ENCODE data around the gene GYPA.
"Not testable (repeated sequence)": the region's sequence is repeated elsewhere in the genome, so short reads cannot be mapped to it uniquely, and the experiment has no call there.

GYPA gene

DNA sequence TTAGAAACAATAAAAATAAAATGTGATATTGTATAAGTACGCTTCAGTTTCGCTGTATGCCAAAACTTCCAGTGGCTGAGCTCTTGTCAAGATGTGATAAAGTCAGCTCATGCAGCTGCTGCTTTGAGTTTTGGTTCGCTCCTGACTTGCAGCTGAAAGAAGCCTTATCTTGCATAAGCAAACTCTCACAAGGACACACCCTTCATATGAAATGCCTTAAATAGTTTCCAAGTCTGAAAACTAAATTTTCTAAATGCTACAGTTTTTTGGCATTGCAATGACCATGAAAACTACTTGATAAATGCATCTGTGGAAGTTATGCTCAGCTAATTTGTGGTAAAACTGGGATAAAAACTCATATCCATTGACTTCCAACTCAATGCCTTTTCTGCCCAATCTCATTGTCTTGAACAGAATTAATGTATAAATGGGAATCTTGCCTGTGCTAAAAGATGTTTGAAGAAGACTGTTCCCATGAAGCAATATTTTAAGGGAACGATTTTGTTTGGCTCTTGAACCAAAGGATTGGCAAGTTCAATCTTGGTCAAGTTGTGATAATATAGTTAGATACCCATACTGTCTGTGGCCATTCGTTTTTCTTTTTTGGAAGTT lies 11.7 kb downstream of the GYPA start:
- DNase-seq (ENCODE audit: low spot score), result not testable (repeated sequence)

DNA sequence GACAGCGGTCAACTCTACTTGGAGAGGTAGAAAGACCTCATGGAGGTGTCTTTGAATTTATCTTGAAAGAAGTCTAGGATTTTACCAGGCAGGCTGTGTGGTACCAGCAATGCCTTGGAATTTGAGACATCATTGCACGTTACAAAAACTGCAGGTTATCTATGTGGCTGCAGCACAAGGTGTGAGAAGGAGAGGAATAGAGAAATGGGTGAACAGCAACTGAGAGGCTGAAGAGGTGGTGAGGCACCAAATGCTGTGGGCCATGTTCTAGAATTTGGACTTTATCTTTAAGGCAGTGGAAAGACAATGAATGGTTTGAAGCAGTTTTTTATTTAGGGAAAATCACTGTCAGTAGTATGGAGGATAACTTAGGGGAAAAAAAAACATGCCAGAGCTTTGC lies 15.4 kb downstream of the GYPA start:
- not testable (repeated sequence) for DNase-seq (ENCODE audit: low spot score)

DNA sequence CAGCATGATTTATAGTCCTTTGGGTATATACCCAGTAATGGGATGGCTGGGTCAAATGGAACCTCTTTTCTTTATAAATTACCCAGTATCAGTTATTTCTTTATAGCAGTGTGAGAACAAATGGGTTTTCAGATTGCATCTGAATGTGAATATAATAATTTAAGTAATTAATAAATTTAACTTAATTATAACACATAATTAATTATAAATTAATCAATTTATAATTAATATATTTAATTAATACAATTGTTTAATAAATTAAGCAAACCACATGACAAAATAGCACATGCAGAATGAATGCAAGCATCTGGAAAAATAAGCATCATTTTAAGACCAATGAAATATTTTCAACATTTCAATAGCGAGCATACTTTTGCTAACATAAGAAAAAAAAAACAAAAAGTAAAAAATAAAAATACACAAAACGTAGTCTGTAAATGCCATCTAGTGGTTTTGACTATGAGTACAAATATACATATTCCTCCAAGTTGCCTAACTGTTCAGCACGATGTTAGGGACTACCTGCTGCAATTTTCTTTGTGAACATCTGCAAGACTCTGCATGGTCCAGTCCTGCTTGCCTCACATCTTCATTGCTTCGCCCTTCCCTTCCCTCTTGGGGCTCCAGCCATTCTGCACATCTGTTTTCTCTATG lies 16.4 kb downstream of the GYPA start:
- DNase-seq (ENCODE audit: low spot score), result not testable (repeated sequence)

DNA sequence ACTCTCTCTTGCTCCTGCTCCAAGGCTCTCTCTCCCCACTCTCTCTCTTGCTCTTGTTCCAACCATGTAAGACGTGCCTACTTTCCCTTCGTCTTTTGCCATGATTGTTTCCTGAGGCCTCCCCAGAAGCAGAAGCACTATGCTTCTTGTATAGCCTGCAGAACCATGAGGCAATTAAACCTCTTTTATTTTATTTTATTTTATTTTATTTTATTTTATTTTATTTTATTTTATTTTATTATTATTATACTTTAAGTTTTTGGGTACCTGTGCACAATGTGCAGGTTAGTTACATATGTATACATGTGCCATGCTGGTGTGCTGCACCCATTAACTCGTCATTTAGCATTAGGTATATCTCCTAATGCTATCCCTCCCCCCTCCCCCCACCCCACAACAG lies 17.2 kb downstream of the GYPA start:
- not testable (repeated sequence) for DNase-seq (ENCODE audit: low spot score)

DNA sequence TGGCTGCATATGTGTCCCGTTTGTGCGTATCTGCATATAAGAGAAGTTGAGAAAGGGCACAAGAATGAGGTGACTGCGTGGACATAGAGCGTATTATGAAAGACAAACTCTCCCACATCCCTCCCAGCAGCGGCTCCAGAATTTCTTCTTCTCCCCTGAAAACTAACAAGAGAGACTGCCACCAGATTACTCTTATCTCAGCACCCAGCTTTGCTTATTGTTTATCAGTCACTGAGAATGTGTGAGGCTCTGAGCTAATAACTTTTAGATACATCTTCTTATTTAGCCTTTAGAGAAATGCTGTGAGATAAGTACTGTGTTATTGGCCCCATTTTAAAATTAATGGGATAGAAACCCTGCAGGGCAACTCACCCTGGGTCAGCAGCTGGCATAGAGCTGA lies 20.8 kb downstream of the GYPA start:
- DNase-seq (ENCODE audit: low spot score), result not testable (repeated sequence)

DNA sequence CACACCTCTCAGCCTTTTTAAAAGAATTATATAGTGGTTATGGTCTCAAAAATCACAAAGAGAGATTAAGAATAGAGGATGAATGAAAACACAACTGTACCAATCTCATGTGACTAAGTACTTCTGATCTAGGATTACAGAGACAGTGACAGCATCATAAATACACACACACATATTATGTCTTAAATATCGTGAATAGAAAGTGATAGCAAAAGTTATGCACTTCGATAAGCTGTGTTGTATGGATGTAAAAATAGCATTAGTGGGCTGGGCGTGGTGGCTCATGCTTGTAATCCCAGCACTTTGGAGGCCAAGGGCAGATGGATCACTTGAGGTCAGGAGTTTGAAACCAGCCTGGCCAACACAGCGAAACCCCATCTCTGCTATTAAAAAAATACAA lies 25.0 kb downstream of the GYPA start:
- DNase-seq (ENCODE audit: low spot score), result no peak

DNA sequence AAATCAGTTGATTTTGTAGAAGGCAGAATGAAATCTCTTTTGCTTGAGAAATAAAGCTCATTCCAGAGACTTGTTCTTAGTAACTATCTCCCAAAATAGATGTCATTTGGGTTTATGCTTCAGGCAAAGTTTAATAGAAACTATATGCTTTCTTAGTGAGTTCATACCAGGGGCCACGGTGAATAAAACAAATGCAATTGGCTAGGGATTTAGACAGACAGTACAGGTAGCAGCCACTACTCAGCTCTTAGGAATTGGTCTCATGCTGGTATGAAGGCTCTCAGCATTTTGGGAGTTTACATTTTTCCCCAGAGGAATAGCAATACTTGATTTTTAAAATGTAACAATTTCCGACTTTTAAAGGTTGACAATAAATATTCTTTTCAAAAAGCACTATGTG lies 27.0 kb downstream of the GYPA start:
- DNase-seq (ENCODE audit: low spot score), result no peak

DNA sequence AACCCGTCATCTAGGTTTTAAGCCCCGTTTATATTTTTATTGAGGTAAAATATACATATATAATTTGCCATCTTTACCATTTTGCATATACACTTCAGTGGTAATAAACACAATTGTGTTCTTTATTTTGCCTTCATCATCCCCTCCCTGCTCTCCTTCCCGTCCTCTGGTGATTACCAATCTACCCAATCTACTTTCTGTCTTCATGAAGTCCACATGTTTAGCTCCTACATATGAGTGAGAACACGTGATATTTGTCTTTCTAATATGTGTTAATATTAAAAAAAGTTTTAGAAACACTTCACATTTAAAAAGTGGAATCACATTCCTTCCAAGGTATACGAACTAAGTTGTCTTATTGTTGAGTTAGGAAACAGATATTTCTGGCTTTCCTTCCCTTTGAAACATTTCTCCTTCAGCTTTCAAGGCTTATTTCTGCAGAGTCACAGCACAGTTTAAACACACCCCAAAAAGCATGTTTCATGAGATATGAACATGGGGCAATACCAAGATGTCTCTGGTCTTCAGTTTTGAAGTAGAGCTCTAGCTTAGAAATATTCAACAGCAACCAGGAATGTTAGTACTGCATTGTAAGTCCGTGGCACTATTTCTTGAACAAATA lies 35.9 kb downstream of the GYPA start:
- DNase-seq (ENCODE audit: low spot score), result no peak

DNA sequence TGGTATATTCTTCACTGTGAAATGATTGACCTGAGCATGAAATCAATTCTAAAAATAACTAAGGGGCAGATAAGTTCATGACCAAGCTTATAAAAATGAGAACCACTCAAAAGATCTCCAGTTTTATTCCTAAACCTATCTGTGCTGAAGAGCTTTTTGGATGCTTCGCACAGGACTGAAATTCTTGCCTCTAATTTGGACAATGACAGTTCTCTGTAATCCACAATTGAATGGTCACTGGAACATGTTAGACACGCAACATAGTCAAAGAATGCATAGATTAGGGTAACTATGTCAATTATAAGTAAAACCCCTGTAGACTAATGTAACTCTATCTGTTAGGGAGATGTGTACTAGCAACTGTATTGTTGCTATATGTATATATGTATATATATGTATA lies 42.7 kb downstream of the GYPA start:
- DNase-seq (ENCODE audit: low spot score), result not testable (repeated sequence)

DNA sequence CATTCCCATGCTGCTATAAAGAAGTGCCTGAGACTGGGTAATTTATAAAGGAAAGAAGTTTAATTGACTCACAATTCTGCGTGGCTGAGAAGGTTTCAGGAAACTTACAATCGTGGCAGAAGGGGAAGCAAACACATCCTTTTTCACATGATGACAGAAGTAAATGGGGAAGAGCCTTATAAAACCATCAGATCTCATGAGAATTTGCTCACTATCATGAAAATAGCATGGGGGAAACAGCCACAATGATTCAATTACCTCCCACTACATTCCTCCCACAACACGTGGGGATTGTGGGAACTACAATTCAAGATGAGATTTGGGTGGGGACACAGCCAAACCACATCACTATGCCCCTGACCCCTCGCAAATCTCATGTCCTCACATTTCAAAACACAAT lies 46.5 kb downstream of the GYPA start:
- not testable (repeated sequence) for DNase-seq (ENCODE audit: low spot score)

DNA sequence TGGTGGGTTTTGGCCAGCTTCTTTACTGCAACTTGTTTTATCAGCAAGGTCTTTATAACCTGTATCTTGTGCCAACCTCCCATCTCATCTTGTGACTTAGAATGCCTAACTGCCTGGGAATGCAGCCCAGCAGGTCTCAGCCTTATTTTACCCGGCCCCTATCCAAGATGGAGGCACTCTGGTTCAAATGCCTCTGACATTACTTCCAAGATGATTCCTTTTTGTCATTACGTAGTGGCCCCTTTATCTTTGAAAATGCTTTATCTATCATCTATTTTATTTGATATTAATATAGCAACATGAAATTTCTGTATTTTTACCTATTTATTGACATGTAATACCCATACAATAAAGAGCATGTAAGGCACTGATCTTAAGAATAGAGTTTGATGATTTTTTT lies 49.3 kb downstream of the GYPA start:
- not testable (repeated sequence) for DNase-seq (ENCODE audit: low spot score)

DNA sequence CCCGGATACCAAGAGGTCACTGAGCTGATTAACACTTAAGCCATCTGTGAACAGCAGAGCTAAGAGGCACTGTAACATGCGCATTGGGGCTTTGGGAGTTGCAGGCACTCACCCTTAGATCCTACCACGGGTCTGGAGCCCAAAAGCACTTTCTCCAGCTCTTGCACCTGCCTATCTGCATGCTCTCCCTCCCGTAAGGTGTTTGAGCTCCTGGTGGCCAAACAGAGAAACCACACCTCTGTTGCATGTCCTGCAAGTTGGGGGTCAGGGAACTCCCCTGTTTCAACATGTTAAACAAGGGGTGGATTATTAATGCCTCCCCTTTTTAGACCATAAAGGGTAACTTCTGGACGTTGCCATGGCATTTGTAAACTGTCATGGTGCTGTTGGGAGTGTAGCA lies 49.8 kb downstream of the GYPA start:
- no peak for DNase-seq (ENCODE audit: low spot score)

DNA sequence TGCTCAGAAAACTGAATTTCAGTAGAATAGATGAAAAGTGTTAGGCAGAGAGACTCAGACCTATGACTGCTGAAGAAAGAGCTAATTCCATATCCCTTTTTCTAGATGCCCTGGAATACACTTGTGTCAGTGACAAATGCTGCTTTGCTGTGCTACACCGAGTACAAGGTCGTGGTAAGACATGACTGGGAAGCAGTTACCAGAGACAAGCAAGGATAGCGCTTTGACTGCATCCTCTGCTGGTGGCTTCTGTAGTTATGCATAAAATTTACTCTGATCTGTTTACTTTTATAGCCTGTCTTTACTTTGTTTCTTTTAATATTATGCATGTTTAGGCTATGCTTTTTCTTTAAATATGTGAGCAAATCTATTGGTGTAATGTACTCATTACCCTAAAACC lies 58.5 kb downstream of the GYPA start:
- DNase-seq (ENCODE audit: low spot score), result not testable (repeated sequence)

DNA sequence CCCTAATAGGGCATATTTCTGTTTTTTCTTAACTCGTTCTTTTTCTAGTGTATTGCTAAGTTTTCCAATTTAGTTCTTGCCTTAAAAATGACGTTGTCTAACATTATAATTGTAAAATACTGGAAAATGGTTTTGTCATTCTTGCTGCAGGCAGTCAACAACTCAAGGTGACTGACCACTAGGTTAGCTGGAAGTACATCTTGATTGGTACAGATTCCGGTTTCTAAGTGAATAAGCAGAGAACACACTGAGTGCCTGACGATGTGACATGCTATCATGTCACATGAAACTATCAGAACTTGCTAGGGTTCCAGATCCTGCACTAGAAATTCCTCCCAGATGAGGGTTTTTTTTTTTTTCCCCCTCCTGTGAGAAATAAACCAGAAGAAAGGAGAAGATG lies 60.4 kb downstream of the GYPA start:
- DNase-seq (ENCODE audit: low spot score), result not testable (repeated sequence)

DNA sequence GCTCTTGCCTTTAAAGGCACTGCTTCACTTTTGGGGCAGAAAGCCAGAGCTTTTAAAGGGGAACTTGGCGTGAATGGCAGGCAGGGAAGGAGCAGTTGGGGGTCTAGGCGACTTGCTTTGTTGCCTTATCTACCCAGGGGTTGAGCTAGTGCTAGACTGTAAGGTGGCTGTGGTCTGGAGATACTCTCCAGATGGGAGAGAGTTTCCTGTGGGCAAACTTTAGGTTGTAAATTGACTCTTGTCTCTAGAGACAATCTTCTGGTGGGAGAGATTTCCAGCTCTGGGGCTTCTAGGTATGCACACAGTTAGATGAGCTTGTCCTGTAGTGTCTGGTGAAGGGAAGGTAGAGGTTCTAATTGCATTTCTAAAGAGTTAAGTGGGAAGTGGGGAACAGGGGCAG lies 61.8 kb downstream of the GYPA start:
- not testable (repeated sequence) for DNase-seq (ENCODE audit: low spot score)

DNA sequence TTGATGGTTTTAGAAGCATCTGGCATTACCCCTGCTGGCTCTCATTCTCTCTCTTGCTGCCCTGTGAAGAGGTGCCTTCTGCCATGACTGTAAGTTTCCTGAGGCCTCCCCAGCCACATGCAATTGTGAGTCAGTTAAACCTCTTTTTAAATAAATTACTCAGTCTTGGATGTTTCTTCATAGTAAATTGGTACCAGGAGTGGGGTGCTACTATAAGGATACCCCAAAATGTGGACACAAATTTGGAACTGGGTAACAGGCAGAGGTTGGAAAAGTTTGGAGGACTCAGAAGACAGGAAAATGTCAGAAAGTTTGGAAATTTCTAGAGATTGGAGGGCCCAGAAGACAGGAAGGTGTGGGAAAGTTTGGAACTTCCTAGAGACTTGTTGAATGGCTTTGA lies 79.0 kb downstream of the GYPA start:
- not testable (repeated sequence) for DNase-seq (ENCODE audit: low spot score)

DNA sequence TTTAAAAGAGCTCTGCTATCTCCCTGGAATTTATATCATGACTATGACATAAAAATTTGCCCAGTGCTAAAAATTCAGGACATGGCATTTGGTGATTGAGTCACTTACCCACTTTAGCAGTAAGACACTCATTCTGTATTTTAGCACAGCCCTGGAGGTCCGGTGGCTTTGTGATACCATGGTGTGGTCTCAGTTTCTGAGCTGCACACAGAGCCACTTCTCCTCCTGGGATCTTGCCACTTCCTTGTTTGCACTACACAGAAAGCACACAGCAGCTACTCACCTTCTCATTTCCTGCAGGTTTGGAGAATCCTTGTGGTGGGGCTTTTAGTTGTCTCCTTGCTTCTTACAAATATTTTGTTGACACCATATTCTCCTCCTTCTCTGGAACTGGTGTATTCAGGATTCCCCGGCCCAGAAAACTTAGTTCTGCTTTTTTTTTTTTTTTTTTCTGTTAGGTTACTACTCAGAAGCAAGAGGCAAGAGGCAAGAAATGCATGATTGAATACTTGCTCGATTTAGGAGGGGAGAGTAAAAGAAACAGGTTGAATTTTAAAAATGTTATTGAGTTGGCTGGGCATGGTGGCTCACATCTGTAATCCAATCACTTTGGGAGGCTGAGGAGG lies 80.2 kb downstream of the GYPA start:
- not testable (repeated sequence) for DNase-seq (ENCODE audit: low spot score)
